Measurements from ENCODE around the gene FTCDNL1.

FTCDNL1 gene

GRCh38 chr2:199742884-199743283, 108.1 kb downstream of the FTCDNL1 start:
- no peak for DNase-seq (ENCODE audit: low read depth in 3 of 3)

GRCh38 chr2:199740111-199740428, 110.9 kb downstream of the FTCDNL1 start:
- DNase-seq (ENCODE audit: low read depth in 3 of 3) = no peak

GRCh38 chr2:199739413-199740110, 111.4 kb downstream of the FTCDNL1 start:
- DNase-seq (ENCODE audit: low read depth in 3 of 3) = peak; percentile 20 to 54 (median 35)

GRCh38 chr2:199738727-199739412, 112.1 kb downstream of the FTCDNL1 start:
- DNase-seq (ENCODE audit: low read depth in 3 of 3) = no peak

- DNase-seq (ENCODE audit: low read depth in 3 of 3) = no peak
These were observed 116.3 kb downstream of the FTCDNL1 start for GRCh38 chr2:199734651-199735050.

GRCh38 chr2:199734011-199734410, 117.0 kb downstream of the FTCDNL1 start:
- DNase-seq (ENCODE audit: low read depth in 3 of 3) = no peak

GRCh38 chr2:199727801-199728200, 123.2 kb downstream of the FTCDNL1 start:
- DNase-seq (ENCODE audit: low read depth in 3 of 3) = no peak

- DNase-seq (ENCODE audit: low read depth in 3 of 3) = no peak
These were observed 123.7 kb downstream of the FTCDNL1 start for GRCh38 chr2:199727306-199727705.

- DNase-seq (ENCODE audit: low read depth in 3 of 3) = no peak
These were observed 132.9 kb downstream of the FTCDNL1 start for GRCh38 chr2:199718074-199718473.

GRCh38 chr2:199717587-199717907, 133.4 kb downstream of the FTCDNL1 start:
- DNase-seq (ENCODE audit: low read depth in 3 of 3) = no peak

GRCh38 chr2:199716807-199717586, 134.0 kb downstream of the FTCDNL1 start:
- no peak for DNase-seq (ENCODE audit: low read depth in 3 of 3)

GRCh38 chr2:199713746-199714145, 137.2 kb downstream of the FTCDNL1 start:
- DNase-seq (ENCODE audit: low read depth in 3 of 3) = no peak

- DNase-seq (ENCODE audit: low read depth in 3 of 3) = no peak
These were observed 140.4 kb downstream of the FTCDNL1 start for GRCh38 chr2:199710551-199710950.

All from stimulated activated CD4-positive, alpha-beta T cell treated with anti-CD3 and anti-CD28 coated beads, TNF-alpha, amount 100 ng/mL, for 4 hours (primary cell).